GM13976 (cell line): Measurements from ENCODE around the gene COL10A1.

Source experiments
- DNase-seq: peaks from one replicate; pipeline ENCODE4 v3.0.0; 2012; ENCODE audit warnings: low spot score
- CTCF ChIP-seq: IDR thresholded peaks from 2 replicates; pipeline ENCODE4 v1.5.1; 2012; ENCODE audit warnings: borderline replicate concordance, mild to moderate bottlenecking; ENCODE audit not compliant: insufficient read depth; ENCODE audit errors: extremely low read depth, missing control alignments, control extremely low read depth
- in situ Hi-C: fragments of 300-500 bp; cut with MboI; formaldehyde crosslinking; loops from one replicate; pipeline ENCODE4 v1.12.0; 2022; ENCODE audit warnings: low sequenced_read_pairs, mixed read lengths, inconsistent platforms; ENCODE audit not compliant: unreplicated experiment

Gene COL10A1

GRCh38 chr6:116165596-116165995 is 39.7 kb upstream of the COL10A1 start:
- DNase-seq, result no peak
- in situ Hi-C loops, result no loop called here
- no peak for TF ChIP-seq CTCF

GRCh38 chr6:116159782-116160524 is 34.0 kb upstream of the COL10A1 start:
- no peak for DNase-seq
- no peak for TF ChIP-seq CTCF
- in situ Hi-C loops, result no loop called here

GRCh38 chr6:116158641-116159040 is 32.7 kb upstream of the COL10A1 start:
- DNase-seq, result no peak
- in situ Hi-C loops, result no loop called here
- TF ChIP-seq CTCF, result no peak

GRCh38 chr6:116157391-116157790 is 31.5 kb upstream of the COL10A1 start:
- DNase-seq, result no peak
- in situ Hi-C loops, result no loop called here
- no peak for TF ChIP-seq CTCF

- no peak for DNase-seq
- TF ChIP-seq CTCF, result no peak
- in situ Hi-C loops, result no loop called here
Measured at GRCh38 chr6:116156405-116157326, 30.7 kb upstream of the COL10A1 start.

- in situ Hi-C loops, result no loop called here
- DNase-seq, result no peak
- no peak for TF ChIP-seq CTCF
Measured at GRCh38 chr6:116154887-116155286, 29.0 kb upstream of the COL10A1 start.
